ENCODE measurements around the gene P3H2.

DNA sequence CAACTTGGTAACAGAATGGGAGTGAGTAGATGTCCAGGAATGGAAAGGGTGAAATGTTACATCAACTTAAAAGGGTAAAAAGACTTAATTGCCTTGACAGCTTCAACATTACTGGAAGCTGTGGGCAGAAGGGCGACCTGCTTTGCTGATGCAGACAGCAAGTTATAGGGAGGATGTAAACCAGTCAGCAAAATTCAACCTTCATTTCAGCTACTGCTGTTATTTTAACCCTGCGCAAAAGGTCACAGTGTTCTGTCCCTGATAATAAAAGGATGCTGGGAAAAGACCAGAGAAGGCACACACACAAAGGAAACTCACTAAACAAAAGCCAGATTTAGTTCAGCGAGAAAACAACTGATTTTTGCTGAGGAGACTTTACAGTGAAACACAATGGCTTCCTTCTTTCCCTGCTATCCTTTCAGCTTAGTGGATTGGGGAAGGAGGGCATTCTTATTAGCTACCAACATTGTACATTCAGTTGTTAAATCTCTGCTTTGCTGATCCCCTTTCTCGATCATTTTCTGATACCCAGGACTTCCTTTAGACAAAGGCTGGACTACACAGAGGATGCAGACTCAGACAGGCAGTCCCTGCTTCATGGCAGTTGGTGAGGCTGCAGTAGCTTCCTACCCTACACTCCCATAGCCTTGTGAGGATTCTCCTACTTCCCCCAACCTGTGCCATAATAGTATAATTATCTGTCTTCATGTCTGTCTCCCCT, 62.0 kb downstream of the P3H2 start:
- TF ChIP-seq EZH2 (IDR thresholded peaks at IDR 0.05; ENCODE audit: borderline replicate concordance, low read depth, low read length, poor library complexity, severe bottlenecking) = no peak
- TF ChIP-seq, protein P1, sequence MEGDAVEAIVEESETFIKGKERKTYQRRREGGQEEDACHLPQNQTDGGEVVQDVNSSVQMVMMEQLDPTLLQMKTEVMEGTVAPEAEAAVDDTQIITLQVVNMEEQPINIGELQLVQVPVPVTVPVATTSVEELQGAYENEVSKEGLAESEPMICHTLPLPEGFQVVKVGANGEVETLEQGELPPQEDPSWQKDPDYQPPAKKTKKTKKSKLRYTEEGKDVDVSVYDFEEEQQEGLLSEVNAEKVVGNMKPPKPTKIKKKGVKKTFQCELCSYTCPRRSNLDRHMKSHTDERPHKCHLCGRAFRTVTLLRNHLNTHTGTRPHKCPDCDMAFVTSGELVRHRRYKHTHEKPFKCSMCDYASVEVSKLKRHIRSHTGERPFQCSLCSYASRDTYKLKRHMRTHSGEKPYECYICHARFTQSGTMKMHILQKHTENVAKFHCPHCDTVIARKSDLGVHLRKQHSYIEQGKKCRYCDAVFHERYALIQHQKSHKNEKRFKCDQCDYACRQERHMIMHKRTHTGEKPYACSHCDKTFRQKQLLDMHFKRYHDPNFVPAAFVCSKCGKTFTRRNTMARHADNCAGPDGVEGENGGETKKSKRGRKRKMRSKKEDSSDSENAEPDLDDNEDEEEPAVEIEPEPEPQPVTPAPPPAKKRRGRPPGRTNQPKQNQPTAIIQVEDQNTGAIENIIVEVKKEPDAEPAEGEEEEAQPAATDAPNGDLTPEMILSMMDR (conservative IDR thresholded peaks at IDR 0.05; ENCODE audit: low read depth, low read length) = no peak

Measured in A673 (cell line).